Daoy (cell line): ENCODE results near the gene RPL13. TPM values are rescaled to one million over a fixed set of nuclear protein-coding genes. Genes with fewer than 3 reads are reported as not detected.
"Not testable (repeated sequence)": the region's sequence is repeated elsewhere in the genome, so short reads cannot be mapped to it uniquely, and the experiment has no call there.

Experiments
- DNase-seq: peaks from one replicate; pipeline ENCODE4 v3.0.0-alpha.2; 2015; ENCODE audit warnings: low read depth
- total RNA-seq: library from RNA; depleted of rRNA; stranded (reverse); fragments of >200 nt; shearing (Covaris generic); gene quantifications from 2 replicates; pipeline ENCODE4 v1.2.3, GENCODE V29; 2014

The RPL13 gene
- total RNA-seq, 1 experiment from 2014 or later = 4,474 TPM

- no peak for DNase-seq
Measured at GRCh38 chr16:89563639-89564392, 3.3 kb downstream of the RPL13 start.

GRCh38 chr16:89564476-89565255 lies 4.2 kb downstream of the RPL13 start:
- DNase-seq = peak; percentile 33

- peak; percentile 64 for DNase-seq
Measured at GRCh38 chr16:89565256-89565505, 4.7 kb downstream of the RPL13 start.

GRCh38 chr16:89565506-89566372 lies 5.3 kb downstream of the RPL13 start:
- DNase-seq = peak; percentile 69

- no peak for DNase-seq
Measured at GRCh38 chr16:89567656-89568594, 7.4 kb downstream of the RPL13 start.

GRCh38 chr16:89569506-89570341 lies 9.2 kb downstream of the RPL13 start:
- DNase-seq = no peak

GRCh38 chr16:89570342-89570923 lies 10.0 kb downstream of the RPL13 start:
- DNase-seq = no peak

GRCh38 chr16:89570983-89571598 lies 10.6 kb downstream of the RPL13 start:
- DNase-seq = not testable (repeated sequence)

GRCh38 chr16:89571636-89572035 lies 11.2 kb downstream of the RPL13 start:
- no peak for DNase-seq

- DNase-seq = no peak
Measured at GRCh38 chr16:89572073-89572484, 11.6 kb downstream of the RPL13 start.

GRCh38 chr16:89572485-89573205 lies 12.2 kb downstream of the RPL13 start:
- DNase-seq = no peak

- DNase-seq = no peak
Measured at GRCh38 chr16:89573826-89574680, 13.6 kb downstream of the RPL13 start.

- peak; percentile 87 for DNase-seq
Measured at GRCh38 chr16:89574681-89575246, 14.3 kb downstream of the RPL13 start.

- peak; percentile 20 for DNase-seq
Measured at GRCh38 chr16:89575247-89576152, 15.0 kb downstream of the RPL13 start, which contains the start of gene CPNE7. CPNE7 (plus strand) TSS chr16:89575758; CDS start chr16:89575898, 140 bp downstream.

GRCh38 chr16:89576153-89577054 lies 15.9 kb downstream of the RPL13 start:
- DNase-seq = no peak
